A549 treated with AZD9567 at 1 μM for 4 hours (cell line): ENCODE data around the gene ALPK1. TPM values are rescaled to one million over a fixed set of nuclear protein-coding genes. Genes with fewer than 3 reads are reported as not detected.

ENCODE experiments used
- total RNA-seq: library from RNA; stranded (reverse); fragments of 200-300 nt; extraction: Qiagen RNA extraction; gene quantifications from 5 replicates; pipeline ENCODE4 v1.2.3, GENCODE V29; 2022; ENCODE audit not compliant: insufficient read depth

ALPK1 gene
- total RNA-seq, result 1.8 to 3.1 TPM (median 1.9 TPM) in 5 replicates

DNA sequence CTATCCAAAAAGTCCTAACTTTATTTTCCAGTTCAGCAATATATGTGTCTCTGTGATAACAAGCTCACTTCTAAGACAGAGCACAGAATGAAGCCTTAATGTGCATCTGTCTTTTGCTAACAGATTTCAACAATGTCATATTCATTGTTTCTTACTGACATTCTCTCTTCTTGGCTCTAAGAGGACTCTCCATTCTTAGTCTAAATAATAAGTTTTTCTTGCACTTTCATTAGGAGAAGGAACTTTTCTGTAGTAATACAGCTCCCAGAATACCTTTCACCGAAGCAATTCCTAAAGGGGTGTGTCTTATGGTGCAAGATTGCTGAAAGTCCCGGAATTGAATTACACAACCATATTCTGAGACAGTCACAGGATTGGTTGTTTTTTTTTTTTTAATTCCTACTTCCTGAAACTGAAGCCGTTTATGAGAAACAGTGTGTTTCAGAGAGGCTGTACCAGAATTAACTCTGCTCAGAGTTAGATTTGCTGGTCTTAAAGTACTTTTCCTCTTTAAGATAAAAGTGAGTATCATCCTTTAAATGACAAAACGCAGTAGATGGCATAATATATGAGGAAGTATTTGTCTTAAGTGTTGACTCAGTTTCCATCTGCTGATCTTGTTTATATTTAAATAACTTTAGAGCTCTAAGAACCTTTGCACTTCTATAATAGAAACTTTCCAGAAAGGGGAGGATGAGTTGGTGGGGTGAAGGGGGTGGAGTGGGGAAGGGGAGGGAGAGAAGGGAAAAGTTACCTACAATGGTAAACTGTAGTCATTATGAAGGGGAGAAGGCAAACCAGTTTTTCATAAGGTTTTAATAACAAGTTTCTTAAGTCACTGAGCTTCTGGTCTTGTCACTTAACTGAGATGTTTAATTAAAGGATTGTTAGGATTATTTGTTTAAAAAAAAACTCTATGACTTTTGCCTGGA, at the start of gene ALPK1:
TSS of gene ALPK1 (plus strand) at position 421 of the 932 bp plus-strand sequence.

Other genes with a start within 250 kb of the ALPK1 start
- 0.81 to 1.2 TPM (median 0.97 TPM) in 5 replicates for gene FAM241A, start 151.9 kb upstream of the ALPK1 start, total RNA-seq
- gene AP1AR, start 65.6 kb upstream of the ALPK1 start, total RNA-seq, result 9.7 to 16.3 TPM (median 12.7 TPM) in 5 replicates
- 4.1 to 8.4 TPM (median 4.5 TPM) in 5 replicates for gene TIFA, start 11.5 kb upstream of the ALPK1 start, total RNA-seq
- 0.03 TPM in 1 of 5 replicates, not detected in the others for gene NEUROG2, start 218.8 kb downstream of the ALPK1 start, total RNA-seq